ENCODE data around the gene RPP21. TPM values are rescaled to one million over a fixed set of nuclear protein-coding genes. Genes with fewer than 3 reads are reported as not detected.

The RPP21 gene
- total and polyA plus RNA-seq, 12 donors, result 24.2 to 223 (median 59.7) TPM

DNA sequence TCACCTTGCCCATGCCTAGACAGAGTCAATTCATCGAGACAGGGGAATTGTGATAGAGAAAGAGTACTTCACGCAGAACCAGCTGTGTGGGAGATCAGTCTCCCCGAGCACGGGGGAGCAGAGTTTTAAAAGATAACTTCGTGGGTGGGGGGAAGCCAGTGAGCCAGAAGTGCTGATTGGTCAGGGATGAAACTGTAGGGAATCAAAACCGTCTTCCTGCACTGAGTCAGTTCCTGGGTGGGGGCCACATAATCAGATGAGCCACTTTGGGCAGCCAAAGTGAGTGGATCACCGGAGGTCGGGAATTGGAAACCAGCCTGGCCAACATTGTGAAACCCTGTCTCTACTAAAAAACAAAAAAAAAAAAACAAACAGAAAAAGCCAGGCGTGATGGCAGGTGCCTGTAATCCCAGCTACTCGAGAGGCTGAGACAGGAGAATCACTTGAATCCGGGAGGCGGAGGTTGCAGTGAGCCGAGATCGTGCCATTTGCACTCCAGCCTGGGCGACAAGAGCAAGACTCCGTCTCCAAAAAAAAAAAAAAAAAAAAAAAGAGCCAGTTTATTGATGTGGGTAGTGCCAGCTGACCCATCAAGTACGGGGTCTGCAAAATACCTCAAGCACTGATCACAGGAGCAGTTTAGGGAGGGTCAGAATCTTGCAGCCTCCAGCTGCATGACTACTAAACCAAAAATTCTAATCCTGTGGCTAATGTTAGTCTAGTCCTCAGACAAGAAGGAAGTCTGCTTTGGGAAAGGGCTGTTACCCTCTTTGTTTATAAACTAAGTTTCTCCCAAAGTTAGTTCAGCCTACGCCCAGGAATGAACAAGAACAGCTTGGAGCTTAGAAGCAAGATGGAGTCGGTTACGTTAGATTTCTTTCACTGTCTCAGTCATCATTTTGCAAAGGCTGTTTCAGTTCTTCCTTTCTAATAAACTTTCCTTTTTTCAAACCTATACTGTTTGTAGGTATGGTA, 22.1 kb upstream of the RPP21 start:
- peaks cover 9 to 46% of the 10 kb centered on the region in 2 donors for H3K4me1 ChIP-seq (replicated peaks in 1 of 2)
- intact Hi-C loops (cut with DNase I), result no loop called here

GRCh38 chr6:30323806-30324205, 21.1 kb upstream of the RPP21 start:
- peaks cover 9 to 47% of the 10 kb centered on the region in 2 donors for H3K4me1 ChIP-seq (replicated peaks in 1 of 2)
- WGBS, 4 donors, result 96 to 100% (median 99%) methylated on average over 1 of the region's 1 CpG
- DNase-seq, result no peak
- H3K36me3 ChIP-seq (replicated peaks in 1 of 2), result no peaks in the 10 kb centered on the region
- TF ChIP-seq POLR2A (IDR thresholded peaks at IDR 0.05), result no peak
- TF ChIP-seq, protein P1, sequence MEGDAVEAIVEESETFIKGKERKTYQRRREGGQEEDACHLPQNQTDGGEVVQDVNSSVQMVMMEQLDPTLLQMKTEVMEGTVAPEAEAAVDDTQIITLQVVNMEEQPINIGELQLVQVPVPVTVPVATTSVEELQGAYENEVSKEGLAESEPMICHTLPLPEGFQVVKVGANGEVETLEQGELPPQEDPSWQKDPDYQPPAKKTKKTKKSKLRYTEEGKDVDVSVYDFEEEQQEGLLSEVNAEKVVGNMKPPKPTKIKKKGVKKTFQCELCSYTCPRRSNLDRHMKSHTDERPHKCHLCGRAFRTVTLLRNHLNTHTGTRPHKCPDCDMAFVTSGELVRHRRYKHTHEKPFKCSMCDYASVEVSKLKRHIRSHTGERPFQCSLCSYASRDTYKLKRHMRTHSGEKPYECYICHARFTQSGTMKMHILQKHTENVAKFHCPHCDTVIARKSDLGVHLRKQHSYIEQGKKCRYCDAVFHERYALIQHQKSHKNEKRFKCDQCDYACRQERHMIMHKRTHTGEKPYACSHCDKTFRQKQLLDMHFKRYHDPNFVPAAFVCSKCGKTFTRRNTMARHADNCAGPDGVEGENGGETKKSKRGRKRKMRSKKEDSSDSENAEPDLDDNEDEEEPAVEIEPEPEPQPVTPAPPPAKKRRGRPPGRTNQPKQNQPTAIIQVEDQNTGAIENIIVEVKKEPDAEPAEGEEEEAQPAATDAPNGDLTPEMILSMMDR (IDR thresholded peaks at IDR 0.05), result no peak
- H3K27me3 ChIP-seq, result no peaks in the 10 kb centered on the region
- no peak overlapping the region for H3K27ac ChIP-seq
- intact Hi-C loops (cut with DNase I), result no loop called here
- no peaks in the 10 kb centered on the region for H3K9me3 ChIP-seq (replicated peaks in 1 of 3)
- H3K4me3 ChIP-seq, result no peak overlapping the region

More for the DNA sequence above, 22.1 kb upstream of the RPP21 start:
- H3K27me3 ChIP-seq, result no peaks in the 10 kb centered on the region
- H3K27ac ChIP-seq, result no peak overlapping the region
- DNase-seq, result no peak
- no peak for TF ChIP-seq POLR2A (IDR thresholded peaks at IDR 0.05)
- TF ChIP-seq, protein P1 (IDR thresholded peaks at IDR 0.05), result no peak
- no peaks in the 10 kb centered on the region for H3K9me3 ChIP-seq (replicated peaks in 1 of 3)
- H3K4me3 ChIP-seq, result no peak overlapping the region
- WGBS, 4 donors, result 84 to 92% (median 89%) methylated on average over 19 to 20 of the region's 20 CpGs
- H3K36me3 ChIP-seq (replicated peaks in 1 of 2), result no peaks in the 10 kb centered on the region

DNA sequence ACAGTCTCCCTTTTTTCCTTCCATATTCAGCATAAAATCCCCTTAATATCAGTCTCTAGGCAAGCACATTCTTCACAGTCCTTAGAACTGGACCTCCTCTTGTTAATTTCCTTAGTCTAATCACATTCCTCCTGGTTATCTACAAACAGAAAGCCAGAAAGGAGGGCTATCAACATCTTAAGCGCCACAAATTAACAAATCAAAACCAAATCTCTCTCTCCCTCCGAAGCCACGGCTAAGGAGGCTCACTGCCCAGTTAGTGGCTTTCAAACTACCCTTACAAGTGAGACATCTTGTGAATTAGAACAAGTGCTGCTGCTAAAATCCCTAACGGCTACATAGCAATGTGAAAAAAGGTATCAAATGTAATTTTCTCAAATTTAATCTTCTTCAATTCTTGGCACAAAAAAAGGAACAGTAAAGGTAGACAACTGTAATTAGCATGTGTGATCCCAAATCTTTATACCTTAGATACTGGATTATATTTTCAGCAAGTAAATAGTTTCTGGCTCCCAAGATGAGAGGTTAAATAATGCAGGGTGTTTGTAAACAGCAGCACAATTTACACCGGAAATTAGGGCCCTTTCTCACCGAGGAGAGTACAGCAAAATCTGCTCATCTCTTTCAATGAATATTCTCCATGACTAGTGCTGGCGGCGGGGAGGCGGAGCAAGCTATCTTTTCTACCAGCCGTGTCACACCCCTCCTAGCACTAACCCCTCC, 19.6 kb upstream of the RPP21 start:
- peak overlapping the region in 3 of 5 donors; percentile 96 to 99 (median 98) for H3K27ac ChIP-seq
- intact Hi-C loops (cut with DNase I), result no loop called here

More for the DNA sequence above, 19.6 kb upstream of the RPP21 start:
- H3K4me1 ChIP-seq (replicated peaks in 1 of 2), result peaks cover 9 to 37% of the 10 kb centered on the region in 2 donors
- DNase-seq, result peak in 3 of 7 donors; percentile 63 to 79 (median 63)
- no peak for TF ChIP-seq POLR2A (IDR thresholded peaks at IDR 0.05)
- TF ChIP-seq, protein P1 (IDR thresholded peaks at IDR 0.05), result no peak
- WGBS, 4 donors, result 6 to 10% (median 6%) methylated on average over 10 of the region's 10 CpGs
- peaks cover 0 to 10% of the 10 kb centered on the region in 2 donors for H3K36me3 ChIP-seq (replicated peaks in 1 of 2)
- no peaks in the 10 kb centered on the region for H3K27me3 ChIP-seq
- peak overlapping the region in 3 of 4 donors; percentile 62 to 98 (median 87) for H3K4me3 ChIP-seq
- H3K9me3 ChIP-seq (replicated peaks in 1 of 3), result no peaks in the 10 kb centered on the region

Data from adrenal gland (tissue), 12 donors.